ENCODE data around the gene NAGK.

NAGK gene

DNA sequence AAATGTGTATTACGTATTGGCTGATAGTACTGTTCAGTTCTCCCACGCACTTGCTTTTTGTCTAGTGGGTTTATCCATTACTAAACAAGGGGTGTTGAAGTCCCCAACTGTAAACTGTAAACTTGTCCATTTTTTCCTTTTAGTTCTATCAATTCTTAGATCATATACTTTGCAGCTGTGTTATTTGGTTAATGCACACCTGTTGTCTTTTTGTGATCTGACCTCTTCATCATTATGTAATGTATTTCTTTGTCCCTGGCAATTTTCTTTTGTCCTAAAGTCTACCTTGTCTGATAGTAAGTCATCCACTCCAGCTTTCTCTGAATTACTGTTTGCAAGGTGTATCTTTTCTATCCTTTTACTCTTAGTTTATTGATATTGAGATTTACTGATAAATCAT is 39.6 kb downstream of the NAGK start:
- no peak for DNase-seq (ENCODE audit: low read depth in 2 of 2, low spot score in 1 of 2)

DNA sequence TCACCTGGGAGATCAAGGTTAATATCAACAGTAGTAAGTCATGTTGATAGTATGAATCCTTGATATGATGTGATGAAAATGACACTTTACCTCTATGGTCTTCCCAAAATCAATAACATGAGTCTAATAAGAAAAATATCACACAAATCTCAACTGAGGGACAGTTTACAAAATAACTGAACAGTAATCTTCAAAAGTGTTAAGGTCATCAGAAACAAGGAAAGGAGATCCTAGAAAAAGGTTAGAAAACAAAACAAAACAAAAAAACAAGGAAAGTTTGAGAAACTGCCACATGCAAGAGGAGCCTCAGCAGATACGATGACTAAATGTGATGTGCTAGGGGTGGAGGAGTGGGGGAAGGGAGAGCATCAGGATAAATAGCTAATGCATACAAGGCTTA is 45.4 kb downstream of the NAGK start:
- DNase-seq (ENCODE audit: low read depth in 2 of 2, low spot score in 1 of 2), result no peak

DNA sequence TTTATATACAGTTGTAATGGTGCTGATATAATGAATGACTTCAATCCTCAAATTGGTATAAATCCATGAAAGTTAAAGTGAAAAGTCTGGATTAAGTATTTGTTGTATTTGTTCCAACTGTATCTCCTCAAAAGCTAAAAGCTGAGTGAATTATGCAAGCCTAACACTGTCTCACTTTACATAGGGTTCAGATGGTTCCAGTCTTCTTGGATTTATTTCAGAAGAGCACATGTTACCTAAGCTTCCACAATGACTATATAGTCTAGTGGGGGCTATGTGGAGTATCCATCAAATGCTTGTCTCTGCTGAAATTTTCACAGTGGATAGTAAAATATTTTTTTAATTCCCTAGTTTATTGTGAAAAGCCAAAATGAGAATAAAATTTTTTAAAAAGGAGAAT is 48.6 kb downstream of the NAGK start:
- no peak for DNase-seq (ENCODE audit: low read depth in 2 of 2, low spot score in 1 of 2)

DNA sequence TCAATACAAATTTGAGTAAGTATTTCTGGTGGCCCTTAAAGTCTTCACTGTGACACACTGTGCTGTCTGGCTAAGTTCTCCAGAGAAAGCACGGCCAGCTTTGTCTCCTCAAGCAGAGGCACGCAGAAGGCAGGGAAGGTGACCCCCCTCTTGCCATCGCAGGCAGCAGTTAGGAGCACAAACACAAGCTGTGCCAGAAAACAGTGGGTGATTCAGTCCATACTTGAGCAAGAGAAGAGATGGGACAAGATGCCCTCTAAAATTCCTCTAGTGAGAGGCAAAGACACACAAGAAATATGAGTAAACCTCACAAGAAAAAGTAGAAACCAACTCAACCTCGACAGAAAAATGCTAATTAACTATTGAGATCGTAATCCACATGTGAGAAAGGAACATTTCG is 51.7 kb downstream of the NAGK start:
- DNase-seq (ENCODE audit: low read depth in 2 of 2, low spot score in 1 of 2), result no peak

DNA sequence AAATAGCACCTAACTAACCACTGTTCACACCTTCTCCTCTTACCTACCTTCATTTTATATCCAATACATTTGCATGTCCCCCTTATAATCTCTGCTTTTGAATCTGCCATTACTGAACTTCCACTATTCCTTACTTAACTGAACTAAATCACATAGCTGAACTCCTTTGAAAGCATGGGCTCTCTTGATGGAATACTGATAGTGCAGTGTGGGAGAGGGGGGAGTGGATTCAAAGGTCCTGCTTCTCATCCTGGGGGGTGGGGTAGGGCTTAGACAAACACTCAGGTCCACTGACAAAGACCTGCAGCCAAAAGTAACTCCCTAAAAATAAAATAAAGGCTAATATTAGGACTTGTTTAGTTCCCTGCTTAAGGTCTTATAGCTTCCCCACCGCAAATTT is 53.0 kb downstream of the NAGK start:
- DNase-seq (ENCODE audit: low read depth in 2 of 2, low spot score in 1 of 2), result no peak

DNA sequence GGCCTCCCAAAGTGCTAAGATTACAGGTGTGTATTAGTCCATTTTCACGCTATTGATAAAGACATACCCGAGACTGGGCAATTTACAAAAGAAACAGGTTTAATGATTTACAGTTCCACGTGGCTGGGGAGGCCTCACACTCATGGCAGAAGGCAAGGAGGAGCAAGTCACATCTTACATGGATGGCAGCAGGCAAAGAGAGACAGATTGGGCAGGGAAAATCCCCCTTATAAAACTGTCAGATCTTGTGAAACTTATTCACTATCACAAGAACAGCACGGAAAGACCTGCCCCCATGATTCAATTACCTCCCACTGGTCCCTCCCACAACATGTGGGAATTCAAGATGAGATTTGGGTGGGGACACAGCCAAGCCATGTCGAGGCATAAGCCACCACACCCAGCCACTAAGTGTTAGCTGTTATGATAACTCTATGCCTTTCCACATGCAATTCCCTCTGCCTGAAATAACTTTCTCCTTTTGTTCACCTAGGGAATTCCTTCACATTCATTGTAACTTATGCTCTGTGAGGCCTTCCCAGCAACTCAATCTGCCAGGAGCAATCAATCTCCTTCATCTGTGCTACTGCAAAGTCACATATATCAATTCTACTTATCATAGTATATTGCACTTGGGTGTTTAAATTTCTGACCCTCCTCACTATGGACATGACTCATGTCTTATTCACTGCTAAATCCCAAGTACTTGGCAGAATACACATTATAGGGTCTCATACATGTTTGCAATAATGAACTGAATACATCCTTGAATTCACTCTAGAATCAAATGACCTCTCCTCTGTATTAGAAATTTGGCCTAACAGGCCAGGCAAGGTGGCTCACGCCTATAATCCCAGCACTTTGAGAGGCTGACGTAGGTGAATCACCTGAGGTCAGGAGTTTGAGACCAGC is 54.2 kb downstream of the NAGK start:
- DNase-seq (ENCODE audit: low read depth in 2 of 2, low spot score in 1 of 2), result no peak

DNA sequence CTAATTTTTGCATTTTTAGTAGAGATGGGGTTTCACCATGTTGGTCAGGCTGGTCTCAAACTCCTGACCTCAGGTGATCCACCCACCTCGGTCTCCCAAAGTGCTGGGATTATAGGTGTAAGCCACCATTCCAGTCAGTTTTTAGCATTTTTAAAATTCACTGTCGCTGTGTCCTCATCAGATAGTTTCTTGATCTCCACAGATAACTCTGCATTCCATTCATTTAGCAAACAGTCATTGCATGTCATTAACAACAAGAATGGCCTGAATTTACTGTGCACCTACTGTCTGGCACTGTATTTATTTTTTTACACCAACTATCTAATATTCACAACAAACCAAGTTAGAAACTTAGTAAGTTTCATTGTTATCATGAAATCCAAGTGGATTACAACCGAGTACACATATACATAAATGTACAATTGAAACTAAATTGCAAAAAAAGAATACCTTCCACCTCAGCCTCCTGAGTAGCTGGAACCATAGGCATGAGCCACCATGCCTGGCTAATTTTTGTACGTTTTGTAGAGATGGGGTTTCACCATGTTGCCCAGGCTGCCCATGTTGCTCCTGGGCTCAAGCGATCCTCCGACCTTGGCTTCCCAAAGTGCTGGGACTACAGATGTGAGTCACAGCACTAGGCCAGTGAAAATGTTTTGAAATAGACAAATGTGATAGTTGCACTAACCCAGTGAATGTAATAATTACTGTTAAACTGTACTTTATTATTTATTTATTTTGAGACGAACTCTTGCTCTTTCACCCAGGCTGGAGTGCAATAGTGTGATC is 57.3 kb downstream of the NAGK start:
- DNase-seq (ENCODE audit: low read depth in 2 of 2, low spot score in 1 of 2), result no peak

DNA sequence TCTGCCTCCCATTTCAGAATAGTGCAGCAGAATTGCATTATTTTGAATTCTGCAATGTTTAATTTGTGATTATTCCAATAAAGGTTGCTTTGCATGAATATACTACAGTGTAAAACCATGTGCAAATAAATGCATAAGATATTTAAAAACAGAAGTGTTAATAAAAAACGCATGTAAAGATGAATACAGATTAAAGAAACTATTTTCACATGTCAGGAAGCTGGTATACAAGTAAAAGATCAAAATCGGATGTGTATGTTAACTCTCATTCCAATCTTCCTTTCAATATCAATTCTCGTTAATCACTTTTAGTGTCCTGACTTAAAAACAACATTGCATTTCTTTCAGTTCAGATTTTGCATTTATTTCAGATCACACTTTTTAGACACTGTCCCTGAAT is 58.5 kb downstream of the NAGK start:
- DNase-seq (ENCODE audit: low read depth in 2 of 2, low spot score in 1 of 2), result no peak

Data from stimulated activated CD8-positive, alpha-beta memory T cell treated with anti-CD3 and anti-CD28 coated beads, Interleukin-4, amount 100 ng/mL, for 1 hour (primary cell).